Putamen (tissue), 1 donor: ENCODE results near the gene LRRC38.

Source experiments
- DNase-seq: peaks from one replicate; pipeline ENCODE4 v3.0.0-alpha.2; 2016; ENCODE audit warnings: low spot score

Gene LRRC38

DNA sequence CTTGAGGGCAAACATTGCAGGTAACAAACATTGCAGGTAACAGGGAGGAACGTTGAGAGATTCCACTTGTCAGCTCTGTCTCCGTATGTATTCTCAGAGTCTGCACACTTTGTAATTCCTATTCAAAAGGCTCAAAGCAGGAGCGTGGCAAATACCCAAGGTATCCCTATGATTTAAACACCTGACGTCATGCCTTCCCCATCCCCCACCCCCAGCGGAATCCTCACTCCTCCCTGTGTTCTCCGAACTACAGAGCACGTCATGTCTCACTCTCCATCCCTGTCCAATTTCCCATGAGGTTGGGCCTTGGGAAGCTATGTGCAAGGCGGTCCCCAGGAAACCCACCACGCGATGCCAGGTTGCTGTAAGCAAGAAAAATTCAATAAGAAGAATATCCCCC lies 2.8 kb upstream of the LRRC38 start:
- DNase-seq = no peak

DNA sequence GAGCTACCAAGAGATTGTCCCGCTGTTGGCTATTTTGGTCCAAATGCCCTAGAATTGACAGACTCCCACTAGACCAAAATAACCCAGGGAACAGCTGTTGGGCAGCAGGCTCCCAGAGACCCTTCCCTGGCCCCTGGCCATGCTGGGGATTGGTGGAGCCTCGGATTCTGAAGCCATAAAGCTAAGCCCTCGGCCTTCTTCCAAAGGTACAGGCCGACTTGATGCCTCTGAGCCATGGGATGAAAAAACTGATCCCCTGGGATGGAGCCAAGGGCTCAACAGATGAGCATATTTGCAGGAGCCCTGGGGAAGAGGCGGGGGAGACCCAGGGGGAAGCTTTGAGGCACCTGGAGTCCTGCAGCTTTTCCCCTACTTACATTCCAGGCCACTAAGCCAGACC lies 1.0 kb upstream of the LRRC38 start:
- DNase-seq = no peak

DNA sequence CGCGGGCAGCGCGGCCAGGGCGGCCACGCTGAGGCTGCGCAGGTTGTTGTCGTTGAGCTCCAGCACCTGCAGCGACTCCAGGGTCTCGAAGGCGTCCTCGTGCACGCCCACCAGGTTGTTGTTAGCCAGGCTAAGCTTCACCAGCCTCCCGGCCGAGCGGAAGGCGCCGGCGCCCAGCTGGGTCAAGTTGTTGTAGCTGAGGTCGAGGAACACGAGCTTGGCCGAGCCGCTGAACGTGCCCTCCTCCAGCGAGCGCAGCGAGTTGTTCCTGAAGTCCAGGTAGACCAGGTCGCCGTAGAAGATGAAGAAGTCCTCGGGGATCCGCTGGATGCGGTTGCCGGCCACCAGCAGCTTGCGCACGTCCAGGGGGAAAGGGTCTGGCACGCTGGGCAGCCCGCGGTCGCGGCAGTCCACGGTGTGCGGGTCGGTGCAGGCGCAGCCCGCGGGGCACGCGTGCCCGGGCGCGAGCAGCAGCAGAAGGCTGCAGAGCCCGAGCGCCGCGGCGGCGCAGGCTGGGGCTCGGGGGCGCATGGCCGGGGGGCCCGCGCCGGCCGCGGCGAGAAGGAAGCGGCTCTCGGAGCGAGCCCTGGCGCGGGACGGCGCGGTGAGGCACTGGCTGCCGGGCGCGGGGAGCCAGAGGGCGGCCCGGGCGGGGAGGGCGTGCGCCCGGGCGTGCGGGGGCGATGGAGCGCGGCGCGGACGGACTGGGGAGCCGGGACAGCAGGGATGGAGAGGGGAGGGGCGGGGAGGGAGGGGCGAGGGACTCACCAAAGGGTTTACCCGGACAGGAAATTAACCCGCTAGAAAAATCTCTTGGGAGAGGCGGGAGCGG lies 524 bp downstream of the LRRC38 start:
- DNase-seq = no peak

DNA sequence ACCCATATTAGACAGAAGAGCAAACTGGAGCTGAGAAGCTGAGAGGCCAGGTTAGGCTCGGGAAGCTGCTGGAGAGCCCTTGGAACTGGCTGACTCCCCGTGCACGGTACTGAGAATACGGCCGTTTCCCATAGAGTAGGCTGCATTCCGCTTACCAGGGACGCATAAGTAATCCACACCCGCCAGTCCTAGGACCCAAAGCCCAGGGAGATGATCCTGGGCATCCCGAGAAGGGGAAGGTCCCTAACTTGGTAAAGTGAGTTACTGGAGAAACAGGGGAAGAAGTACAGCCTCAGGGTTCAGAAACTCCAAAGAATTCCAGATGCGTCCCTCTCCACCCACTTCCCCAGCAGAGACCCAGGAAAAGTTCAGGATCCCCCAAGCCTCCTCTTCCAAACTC lies 1.3 kb downstream of the LRRC38 start:
- no peak for DNase-seq

DNA sequence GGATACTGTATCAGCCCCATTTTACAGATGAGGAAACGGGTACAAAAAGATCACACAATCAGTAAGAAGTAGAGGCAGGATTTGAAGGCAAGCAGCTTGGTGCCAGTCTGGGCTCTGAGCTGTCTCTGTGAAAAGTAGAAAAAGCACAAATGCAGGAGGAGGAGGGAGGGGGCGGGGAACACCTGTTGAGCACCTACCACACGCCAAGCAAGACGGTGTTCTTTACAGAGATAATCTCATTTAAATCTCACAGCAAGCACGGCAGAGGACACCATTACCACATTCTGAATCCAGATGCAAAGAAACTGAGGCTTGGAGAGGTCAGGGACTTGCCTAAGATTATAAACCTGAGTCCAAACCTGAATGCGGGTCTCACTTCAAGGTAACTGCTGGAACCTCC lies 3.3 kb downstream of the LRRC38 start:
- no peak for DNase-seq

DNA sequence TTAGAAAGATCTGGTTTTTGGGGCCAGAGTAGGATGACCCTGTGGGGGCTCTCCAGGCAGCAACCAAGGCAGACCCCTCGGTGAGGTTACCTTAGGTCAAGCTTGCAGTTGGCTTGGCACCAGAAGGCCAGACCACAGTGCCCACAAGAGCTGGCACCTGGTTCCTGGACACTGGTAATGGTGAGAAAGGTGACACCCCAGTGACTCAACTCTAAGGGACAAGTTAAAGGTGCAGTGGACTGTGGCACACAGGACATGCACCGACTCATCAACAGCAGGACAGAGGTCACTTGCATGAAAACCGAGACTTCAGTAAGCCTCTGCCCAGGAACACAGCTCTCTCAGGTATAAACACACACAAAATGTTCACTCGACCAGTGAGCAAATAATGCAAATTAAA lies 6.7 kb downstream of the LRRC38 start:
- no peak for DNase-seq

DNA sequence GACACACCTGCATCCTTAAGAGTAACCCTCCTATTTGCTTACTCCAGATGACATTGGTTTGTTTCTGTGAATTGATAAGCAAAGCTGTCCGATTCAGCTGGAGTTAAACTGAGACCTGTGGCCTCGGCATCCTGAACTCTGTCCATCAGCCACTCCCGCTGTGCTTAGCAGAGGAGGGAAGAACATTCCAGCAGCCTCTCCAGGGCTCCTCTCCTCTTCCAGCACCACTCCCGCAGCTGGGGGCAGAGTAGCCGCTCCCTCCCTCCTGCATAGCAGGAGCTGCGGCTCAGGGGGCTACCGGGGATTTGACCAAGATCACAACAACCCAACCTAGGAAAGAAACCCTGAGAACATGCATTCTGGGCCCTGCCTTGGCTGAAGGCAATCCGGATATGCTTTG lies 8.8 kb downstream of the LRRC38 start:
- DNase-seq = no peak

DNA sequence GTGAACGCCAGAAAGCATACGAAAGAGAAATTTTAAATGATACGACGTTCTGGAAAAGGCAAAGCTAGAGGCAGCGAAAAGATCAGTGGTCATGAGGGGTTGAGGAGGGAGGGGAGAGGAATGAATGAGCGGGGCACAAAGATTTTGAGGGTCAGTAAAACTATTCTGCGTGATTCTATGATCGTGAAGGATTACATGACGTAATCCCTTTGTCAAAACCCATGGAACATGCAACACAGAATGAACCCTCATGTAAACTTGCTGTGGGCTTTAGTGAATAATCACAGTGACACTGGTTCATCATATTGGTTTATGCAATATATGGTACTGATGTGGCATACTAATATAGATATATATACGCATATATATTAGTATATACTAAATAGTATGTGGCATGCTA lies 13.0 kb downstream of the LRRC38 start:
- no peak for DNase-seq

DNA sequence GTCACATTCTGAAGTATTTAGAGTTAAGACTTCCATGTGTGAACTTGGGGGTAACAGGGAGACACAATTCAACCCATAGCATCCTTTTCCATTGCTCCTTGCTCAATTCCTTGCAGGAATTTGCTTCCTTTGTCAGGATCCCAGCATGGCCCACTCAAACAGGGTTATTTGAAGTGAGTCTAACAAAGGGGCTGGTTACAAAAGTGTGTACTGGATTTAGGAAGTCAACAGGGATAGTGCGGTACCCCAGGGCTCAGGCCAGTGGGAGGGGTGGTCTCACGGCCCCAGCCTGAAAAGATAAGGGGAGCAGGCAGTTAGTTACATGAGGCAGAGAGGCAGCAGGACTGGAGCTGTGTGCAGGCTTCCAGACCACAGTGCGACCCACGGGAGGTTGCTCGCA lies 14.4 kb downstream of the LRRC38 start:
- DNase-seq = no peak

DNA sequence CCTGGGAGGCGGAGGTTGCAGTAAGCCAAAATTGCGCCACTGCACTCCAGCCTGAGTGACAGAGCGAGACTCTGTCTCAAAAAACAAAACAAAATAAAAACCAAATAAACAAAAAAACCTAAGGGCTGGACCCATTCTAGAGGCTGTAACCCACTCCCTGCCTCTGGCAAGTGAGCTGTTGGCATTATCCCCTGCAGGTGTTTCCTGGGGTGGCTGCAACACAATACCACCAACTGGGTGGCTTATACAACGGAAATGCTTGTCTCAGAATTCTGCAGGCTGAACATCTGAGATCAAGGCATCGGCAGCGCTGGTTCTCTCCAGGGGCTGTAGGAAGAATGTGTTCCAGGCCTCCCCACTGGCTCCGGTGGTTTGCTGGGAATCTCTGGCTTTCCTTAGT lies 15.2 kb downstream of the LRRC38 start:
- no peak for DNase-seq

DNA sequence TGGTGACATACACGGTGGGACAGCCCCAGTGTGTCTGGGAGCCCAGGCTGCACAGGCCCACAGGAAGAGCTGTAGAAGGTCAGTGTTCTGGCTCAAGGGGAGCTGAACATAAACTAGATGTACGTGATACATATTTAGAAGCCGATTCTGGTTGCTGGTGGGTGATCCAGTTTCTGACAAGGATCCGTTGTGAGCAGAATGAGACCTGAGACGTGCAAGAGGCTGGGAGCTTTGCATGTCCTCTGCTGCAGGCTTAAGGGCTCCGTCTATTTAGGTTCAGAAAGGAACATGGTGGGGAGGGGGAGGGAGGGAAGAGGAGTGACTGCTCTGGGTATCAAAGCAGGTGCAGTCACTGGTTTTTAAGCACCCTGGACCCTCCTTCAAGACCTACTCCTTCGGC lies 18.6 kb downstream of the LRRC38 start:
- no peak for DNase-seq

DNA sequence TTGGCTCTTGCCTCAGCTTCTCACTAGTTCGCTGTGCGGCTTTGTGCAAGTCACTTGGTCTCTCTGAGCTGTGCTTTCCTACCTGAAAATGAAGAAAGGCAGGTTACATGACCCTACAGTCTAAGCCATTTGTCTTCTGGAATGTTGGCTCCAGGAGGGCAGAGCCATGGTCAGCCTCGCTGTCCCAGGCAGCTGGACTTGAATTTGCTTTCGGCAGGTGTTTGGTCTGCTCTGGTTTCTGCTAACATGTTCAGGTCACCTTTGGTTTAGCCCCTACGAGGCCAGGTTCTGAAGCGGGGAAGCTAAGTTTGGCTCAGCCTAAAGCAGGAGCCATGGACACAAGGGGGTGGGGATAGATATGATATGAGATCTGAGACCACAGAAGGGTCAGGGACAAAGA lies 19.1 kb downstream of the LRRC38 start:
- no peak for DNase-seq

DNA sequence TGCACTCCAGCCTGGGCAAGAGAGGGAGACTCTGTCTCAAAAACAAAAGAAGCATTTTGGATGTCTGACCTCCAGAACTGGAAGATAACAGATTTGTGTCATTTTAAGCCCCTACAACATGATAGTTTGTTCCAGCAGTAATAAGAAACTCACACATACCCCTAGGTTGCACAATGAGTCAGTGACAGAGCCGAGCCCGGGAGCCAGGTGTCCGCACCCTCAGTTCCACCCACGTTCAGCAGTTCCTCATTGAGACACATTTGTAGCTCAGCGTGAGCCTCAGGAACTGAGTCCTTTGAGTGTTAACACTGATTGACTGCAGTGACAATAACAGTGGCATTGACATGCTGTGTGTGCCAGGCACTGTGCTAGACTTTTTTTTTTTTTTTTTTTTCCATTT lies 19.8 kb downstream of the LRRC38 start:
- DNase-seq = no peak

DNA sequence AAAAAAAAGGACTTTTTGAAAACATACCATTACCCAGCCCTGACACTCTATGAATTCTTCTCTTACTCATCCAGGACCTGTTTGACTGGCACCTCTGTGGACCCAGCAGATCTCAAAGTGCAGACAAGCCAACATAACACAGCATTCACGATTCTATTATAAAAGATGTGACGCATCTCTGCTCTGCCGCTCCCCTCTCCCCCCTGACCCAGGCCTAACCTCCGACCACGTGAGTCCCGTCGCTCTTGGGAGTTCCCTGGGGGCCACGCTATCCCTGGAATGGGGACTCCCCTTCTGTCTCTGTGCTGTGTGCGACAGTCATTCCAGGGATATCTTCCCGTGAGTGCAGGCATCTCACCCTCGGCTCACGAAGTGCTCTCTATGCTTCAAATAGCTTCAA lies 21.1 kb downstream of the LRRC38 start:
- no peak for DNase-seq

DNA sequence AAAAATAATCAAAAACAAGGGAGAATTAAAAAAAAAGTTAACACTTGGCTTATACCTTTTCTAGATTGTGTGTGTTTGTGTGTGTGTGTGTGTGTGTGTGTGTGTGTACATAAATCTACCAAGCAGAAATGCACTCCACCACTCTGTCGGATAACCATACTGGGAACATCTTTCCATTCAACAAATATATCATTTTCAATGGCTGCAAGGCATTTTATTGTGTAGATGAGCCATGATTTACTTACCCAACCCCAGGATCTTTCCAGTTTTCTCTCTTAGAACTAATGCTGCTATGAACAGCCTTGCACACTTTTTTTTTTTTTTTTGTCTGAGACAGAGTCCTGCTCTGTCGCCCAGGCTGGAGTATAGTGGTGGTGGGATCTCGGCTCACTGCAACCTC lies 25.8 kb downstream of the LRRC38 start:
- no peak for DNase-seq

DNA sequence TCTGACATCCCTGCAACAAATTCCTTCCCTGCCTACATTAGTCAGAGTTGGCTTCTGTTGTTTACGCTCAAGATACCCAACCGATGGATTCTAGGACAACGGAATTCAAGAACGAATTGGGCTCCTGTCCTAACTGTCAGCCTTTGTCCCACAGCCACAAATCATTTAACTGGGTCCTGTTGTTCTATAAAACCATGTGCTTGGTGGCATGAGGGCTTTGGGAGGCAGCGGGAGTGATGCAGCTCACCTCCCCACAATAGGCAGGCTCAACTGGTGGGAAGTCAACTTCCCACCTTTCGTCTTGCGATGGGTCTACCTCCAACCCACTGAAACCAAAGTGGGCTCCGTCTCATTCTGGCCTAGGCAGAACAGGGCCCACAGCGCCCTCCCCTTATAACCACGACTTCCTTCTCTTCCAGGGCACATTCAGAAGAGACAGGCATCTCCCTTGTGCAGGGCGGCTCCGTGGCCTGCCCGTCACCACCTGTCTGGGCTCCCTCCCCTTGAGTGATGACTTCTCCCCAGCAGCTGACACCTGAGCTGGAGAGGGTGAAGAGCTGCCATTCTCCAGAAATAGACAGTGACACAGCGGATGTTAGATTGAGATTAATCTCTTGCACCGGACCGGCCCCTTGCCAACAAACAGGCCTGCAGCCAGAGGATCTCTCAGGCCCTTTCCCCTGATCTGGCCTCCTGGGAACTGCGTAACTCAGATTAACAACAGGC lies 26.5 kb downstream of the LRRC38 start:
- no peak for DNase-seq

DNA sequence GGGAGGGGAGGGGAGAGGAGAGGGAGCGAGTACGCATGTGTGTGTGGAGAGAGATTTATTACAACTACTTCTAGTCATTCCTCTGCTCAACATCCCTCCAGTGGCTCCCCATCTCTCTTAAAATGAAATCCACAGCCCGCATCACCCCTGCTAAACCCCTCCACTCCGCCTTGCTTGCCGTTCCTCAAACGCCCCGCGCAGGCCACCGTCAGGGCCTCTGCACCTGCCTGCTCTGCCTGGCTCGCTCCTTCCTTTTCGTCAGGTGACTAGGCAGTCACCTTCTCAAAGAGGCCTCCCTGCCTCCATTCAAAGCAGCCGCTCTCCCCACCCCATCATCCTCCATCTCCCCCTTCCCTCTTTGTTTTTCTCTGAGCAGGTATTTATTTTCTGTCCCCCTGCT lies 29.9 kb downstream of the LRRC38 start:
- DNase-seq = no peak

DNA sequence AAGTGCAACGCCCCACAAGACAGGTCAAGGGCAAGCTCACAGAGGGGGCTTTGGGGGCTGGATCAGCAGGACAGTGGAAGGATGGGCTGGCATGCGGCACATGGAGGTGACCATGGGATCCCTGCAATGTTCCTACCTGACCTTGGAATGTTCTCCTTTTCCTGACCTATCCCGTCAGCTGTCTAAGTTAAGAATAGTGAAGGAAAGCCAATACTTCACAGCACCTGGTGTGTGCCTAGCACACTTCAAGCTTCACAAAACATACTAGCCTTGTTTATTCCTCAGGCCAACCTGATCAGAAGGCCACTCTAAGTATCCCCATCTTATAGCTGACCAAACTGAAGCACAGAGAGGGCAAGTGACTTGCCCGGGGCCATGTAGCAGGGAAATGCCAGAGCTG lies 31.2 kb downstream of the LRRC38 start:
- no peak for DNase-seq

DNA sequence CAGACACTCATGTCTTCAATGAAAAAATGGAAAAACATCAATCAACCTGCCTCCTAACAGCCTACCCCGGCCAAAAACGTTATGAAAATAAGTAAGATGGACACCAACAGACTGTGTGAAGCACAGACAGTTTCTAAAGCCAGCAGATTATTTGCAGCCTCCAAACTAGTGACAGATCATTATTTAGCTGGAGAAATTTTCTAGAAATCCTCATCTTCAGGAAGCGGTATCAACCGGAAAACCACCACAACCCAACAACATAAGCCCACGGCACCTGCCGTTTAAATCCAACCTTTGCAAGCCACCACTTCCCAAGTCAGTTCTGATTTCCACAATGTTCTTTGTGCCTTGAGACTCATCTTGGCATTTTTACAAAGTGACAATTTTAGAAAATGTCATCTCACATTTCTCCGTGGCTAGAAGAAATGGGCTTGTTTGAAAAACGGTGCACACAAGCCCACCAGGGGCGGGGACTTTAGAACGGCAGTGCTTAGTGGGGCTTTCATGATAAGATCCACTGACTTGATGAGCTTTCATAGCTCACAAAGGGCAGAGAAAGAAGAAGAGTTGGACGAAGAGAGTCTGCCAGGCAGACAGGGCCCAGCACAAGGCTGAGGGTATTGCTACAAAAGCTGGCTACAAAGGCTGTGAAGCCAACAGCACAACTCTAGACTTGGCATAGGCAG lies 34.5 kb downstream of the LRRC38 start:
- no peak for DNase-seq

DNA sequence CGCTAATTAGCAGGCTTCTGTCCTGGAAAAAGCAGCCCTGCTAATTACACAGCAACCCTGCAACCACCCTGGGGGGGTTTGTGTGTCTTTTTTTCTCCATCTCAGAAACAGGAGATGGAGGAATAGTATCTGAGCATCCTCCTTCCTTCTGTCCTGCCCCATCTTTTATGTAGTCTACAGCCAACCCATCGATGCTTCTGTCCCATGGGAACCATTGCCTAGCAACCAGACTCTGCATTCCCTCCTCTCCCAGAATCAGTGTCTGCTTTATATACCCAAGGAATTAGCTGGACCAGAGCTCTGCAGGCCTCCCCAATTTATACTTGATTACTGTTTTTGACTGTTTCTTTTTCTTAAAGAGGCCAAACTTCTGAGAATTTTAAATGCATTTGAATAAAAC lies 35.1 kb downstream of the LRRC38 start:
- DNase-seq = no peak

DNA sequence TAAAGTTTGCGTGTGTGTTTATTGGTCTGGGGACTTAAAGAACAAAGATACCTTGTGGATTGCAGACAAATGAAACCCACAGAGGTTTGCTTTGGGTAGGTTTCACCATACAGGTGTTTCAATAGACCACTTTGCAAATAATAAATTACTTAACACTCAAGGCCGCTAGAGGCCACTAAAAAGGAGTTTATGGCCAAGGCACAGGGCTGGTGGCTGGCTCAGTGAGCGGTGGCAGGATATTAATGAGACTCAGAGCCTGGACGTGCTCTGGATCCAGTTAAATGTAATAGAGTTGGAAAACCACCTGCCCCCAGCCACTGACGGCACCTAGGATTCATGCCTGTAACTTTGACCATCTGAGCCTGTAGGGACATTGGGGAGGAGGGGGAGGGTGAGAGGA lies 44.5 kb downstream of the LRRC38 start:
- no peak for DNase-seq

DNA sequence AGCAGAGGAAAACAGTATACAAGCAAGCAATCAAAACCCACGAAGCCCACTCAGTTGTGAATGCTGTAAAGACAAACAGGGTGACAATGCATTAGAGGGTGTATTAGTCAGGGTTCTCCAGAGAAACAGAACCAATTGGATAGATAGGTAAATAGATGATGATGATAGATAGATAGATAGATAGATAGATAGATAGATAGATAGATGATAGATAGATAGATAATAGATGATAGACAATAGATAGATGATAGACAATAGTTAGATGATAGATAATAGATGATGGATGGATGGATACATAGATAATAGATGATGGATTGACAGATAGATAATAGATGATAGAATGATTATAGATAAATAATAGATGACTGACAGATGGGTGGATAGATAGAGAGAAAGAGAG lies 48.3 kb downstream of the LRRC38 start:
- no peak for DNase-seq

DNA sequence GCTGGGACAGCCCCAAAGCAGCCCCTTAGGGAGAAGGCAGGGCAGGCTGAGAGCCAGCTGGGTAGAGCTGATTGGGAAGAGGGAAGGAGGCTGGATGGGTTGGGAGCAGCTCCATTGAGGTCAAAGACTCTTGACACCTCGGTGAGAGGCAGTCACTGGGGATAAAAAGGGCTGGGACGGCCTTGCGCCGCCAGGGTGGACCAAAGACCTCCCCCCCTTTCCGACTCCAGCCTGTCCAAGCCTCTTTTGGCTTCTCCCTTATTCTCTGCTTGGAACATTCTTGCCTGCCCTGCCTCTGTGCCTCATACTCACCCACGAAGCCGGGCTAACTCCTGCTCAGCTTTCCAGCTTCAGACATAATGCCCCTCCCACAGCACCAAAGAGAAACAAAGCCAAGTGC lies 51.1 kb downstream of the LRRC38 start:
- no peak for DNase-seq
